OCI-LY7 (cell line): ENCODE results near the gene RNF145.

Experiments
- EZH2phosphoT487 ChIP-seq: fragments of 200-600 bp; sonication (generic); IDR thresholded peaks from 2 replicates; pipeline ENCODE4 v1.6.1; 2018; ENCODE audit warnings: low read depth, borderline replicate concordance, mild to moderate bottlenecking, mixed run types, antibody characterized with exemption, low read length, moderate library complexity, mixed read lengths
- TF ChIP-seq, protein P1 (sequence below): fragments of 200-600 bp; sonication (generic); conservative IDR thresholded peaks from 2 replicates; pipeline ENCODE4 v1.5.1; 2014; ENCODE audit warnings: mild to moderate bottlenecking, antibody characterized with exemption, low read length, moderate library complexity, mixed read lengths

DNA sequence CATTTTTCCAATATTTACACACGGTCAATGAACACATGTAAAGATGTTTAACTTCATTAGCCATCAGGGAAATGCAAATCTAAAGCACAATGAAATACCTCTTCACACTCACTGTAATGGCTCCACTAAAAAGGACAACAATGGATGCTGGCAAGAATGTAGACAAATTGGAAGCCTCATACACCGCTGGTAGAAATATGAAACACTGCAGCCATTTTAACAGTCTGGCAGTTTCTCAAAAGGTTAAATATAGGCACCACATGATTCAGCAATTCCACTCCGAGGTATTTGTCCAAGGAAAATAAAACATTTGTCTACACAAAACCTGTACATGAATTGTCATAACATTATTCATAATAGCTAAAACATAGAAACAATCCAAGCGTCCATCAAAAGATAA lies 20.0 kb downstream of the RNF145 start:
- TF ChIP-seq, protein P1, sequence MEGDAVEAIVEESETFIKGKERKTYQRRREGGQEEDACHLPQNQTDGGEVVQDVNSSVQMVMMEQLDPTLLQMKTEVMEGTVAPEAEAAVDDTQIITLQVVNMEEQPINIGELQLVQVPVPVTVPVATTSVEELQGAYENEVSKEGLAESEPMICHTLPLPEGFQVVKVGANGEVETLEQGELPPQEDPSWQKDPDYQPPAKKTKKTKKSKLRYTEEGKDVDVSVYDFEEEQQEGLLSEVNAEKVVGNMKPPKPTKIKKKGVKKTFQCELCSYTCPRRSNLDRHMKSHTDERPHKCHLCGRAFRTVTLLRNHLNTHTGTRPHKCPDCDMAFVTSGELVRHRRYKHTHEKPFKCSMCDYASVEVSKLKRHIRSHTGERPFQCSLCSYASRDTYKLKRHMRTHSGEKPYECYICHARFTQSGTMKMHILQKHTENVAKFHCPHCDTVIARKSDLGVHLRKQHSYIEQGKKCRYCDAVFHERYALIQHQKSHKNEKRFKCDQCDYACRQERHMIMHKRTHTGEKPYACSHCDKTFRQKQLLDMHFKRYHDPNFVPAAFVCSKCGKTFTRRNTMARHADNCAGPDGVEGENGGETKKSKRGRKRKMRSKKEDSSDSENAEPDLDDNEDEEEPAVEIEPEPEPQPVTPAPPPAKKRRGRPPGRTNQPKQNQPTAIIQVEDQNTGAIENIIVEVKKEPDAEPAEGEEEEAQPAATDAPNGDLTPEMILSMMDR: no peak
- TF ChIP-seq EZH2phosphoT487: no peak
